Neutrophil (primary cell): ENCODE results near the gene PLA2G4A.

ENCODE experiments used
- H3K27ac ChIP-seq: fragments of 200-600 bp; sonication (generic); 2 replicates; pipeline ENCODE4 v1.5.1; 2016; ENCODE audit warnings: mild to moderate bottlenecking, moderate library complexity
- H3K27me3 ChIP-seq: fragments of 200-600 bp; sonication (generic); 2 replicates; pipeline ENCODE4 v1.6.0; 2016; ENCODE audit warnings: mild to moderate bottlenecking
- H3K36me3 ChIP-seq: fragments of 200-600 bp; sonication (generic); 2 replicates; pipeline ENCODE4 v1.5.1; 2017
- H3K4me1 ChIP-seq, 2 experiments: fragments of 200-600 bp in 1 of 2; sonication (generic) in 1 of 2; 1 replicate in 1 of 2; 2 replicates in 1 of 2; pipeline versions ENCODE4 v1.5.1 to v1.6.1; 2013 to 2016; ENCODE audit warnings: low read depth in 1 of 2, low read length in 1 of 2, mild to moderate bottlenecking in 1 of 2, moderate library complexity in 1 of 2; ENCODE audit not compliant: control insufficient read depth in 1 of 2, insufficient read depth in 1 of 2
- H3K4me3 ChIP-seq, 2 experiments: fragments of 200-600 bp in 1 of 2; sonication (generic) in 1 of 2; 1 replicate in 1 of 2; 2 replicates in 1 of 2; pipeline ENCODE4 v1.5.1; 2013 to 2016; ENCODE audit warnings: low read depth in 1 of 2, low read length in 1 of 2, mild to moderate bottlenecking in 1 of 2, moderate library complexity in 1 of 2
- H3K9me3 ChIP-seq: fragments of 200-600 bp; sonication (generic); 2 replicates; pipeline ENCODE4 v1.5.1; 2016
- CTCF ChIP-seq: fragments of 200-600 bp; sonication (generic); IDR thresholded peaks from 2 replicates; pipeline ENCODE4 v1.5.1; 2016; ENCODE audit warnings: antibody characterized with exemption

The PLA2G4A gene

DNA sequence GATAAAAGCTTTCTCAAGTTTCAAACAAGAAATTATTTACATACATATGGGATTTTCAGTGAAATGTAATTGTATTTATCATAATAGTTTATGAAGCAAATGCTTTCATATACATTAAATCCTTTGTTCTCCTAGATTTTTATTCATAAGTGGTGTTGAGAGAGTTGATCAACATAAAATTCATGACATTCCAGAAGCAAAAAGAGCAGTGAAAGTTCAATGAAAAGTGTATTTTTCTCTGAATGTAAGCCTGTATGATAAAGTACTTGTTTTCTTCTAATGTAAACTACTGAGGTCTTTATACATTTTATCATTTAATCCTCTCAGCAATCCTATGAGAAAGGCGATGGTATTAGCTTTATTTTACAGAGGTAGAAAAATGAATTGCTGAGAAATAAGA lies 146.5 kb downstream of the PLA2G4A start:
- Histone ChIP-seq H3K36me3 (no peaks in the 10 kb centered on the region), H3K27ac (no peak overlapping the region), H3K4me1 (peaks cover 17 to 24% of the 10 kb centered on the region in 2 experiments), H3K9me3 (no peaks in the 10 kb centered on the region), H3K4me3 (no peak overlapping the region), H3K27me3 (no peaks in the 10 kb centered on the region)
- TF ChIP-seq CTCF, result no peak

GRCh38 chr1:186976700-186977099 lies 148.0 kb downstream of the PLA2G4A start:
- no peaks in the 10 kb centered on the region for H3K36me3 ChIP-seq
- H3K27ac ChIP-seq, result no peak overlapping the region
- no peak overlapping the region for H3K4me3 ChIP-seq
- peaks cover 17 to 24% of the 10 kb centered on the region in 2 experiments for H3K4me1 ChIP-seq
- H3K9me3 ChIP-seq, result no peaks in the 10 kb centered on the region
- no peaks in the 10 kb centered on the region for H3K27me3 ChIP-seq
- no peak for TF ChIP-seq CTCF

GRCh38 chr1:186977266-186977957 lies 148.7 kb downstream of the PLA2G4A start:
- H3K27me3 ChIP-seq, result no peaks in the 10 kb centered on the region
- H3K36me3 ChIP-seq, result no peaks in the 10 kb centered on the region
- H3K4me1 ChIP-seq, result peaks cover 17 to 24% of the 10 kb centered on the region in 2 experiments
- H3K9me3 ChIP-seq, result no peaks in the 10 kb centered on the region
- peak overlapping the region; percentile 81 for H3K27ac ChIP-seq
- H3K4me3 ChIP-seq, result no peak overlapping the region
- no peak for TF ChIP-seq CTCF

GRCh38 chr1:186978596-186979556 lies 150.1 kb downstream of the PLA2G4A start:
- Histone ChIP-seq H3K4me1 (peaks cover 17 to 33% of the 10 kb centered on the region in 2 experiments), H3K27ac (peak overlapping the region; percentile 81), H3K27me3 (no peaks in the 10 kb centered on the region), H3K4me3 (peak overlapping the region; percentile 41 to 42), H3K9me3 (no peaks in the 10 kb centered on the region), H3K36me3 (no peaks in the 10 kb centered on the region)
- no peak for TF ChIP-seq CTCF

- H3K27me3 ChIP-seq, result no peaks in the 10 kb centered on the region
- no peak for TF ChIP-seq CTCF
- H3K4me3 ChIP-seq, result no peak overlapping the region
- peaks cover 17 to 29% of the 10 kb centered on the region in 2 experiments for H3K4me1 ChIP-seq
- H3K27ac ChIP-seq, result no peak overlapping the region
- no peaks in the 10 kb centered on the region for H3K36me3 ChIP-seq
- H3K9me3 ChIP-seq, result no peaks in the 10 kb centered on the region
These were observed 151.7 kb downstream of the PLA2G4A start for GRCh38 chr1:186980400-186980799.
